Chondrocyte (in vitro differentiated cells): ENCODE results near the gene SV2C. TPM values are rescaled to one million over a fixed set of nuclear protein-coding genes. Genes with fewer than 3 reads are reported as not detected.

ENCODE experiments used
- DNase-seq: peaks from one replicate; pipeline ENCODE4 v3.0.0; 2021; ENCODE audit warnings: mixed read lengths, low spot score
- H3K27ac Mint-ChIP-seq: one replicate; pipeline ENCODE4 v1.8.0; 2021; ENCODE audit warnings: mild to moderate bottlenecking, moderate library complexity, mixed read lengths; ENCODE audit not compliant: unreplicated experiment
- H3K27me3 Mint-ChIP-seq: 2 replicates; pipeline ENCODE4 v1.8.0; 2021; ENCODE audit warnings: low read depth, mixed read lengths
- H3K36me3 Mint-ChIP-seq: 2 replicates; pipeline ENCODE4 v1.8.0; 2021; ENCODE audit warnings: low read depth, mixed read lengths
- H3K4me1 Mint-ChIP-seq: 2 replicates; pipeline ENCODE4 v1.8.0; 2021; ENCODE audit warnings: low read depth, mild to moderate bottlenecking, mixed read lengths
- H3K4me3 Mint-ChIP-seq: one replicate; pipeline ENCODE4 v1.8.0; 2021; ENCODE audit warnings: mild to moderate bottlenecking, moderate library complexity, mixed read lengths; ENCODE audit not compliant: unreplicated experiment
- H3K9me3 Mint-ChIP-seq: 2 replicates; pipeline ENCODE4 v1.8.0; 2021; ENCODE audit warnings: low read depth, mixed read lengths
- total RNA-seq: library from RNA; stranded (reverse); gene quantifications from 3 replicates; pipeline ENCODE4 v1.2.1, GENCODE V29; 2021
- TF ChIP-seq, protein P1 (sequence below): fragments of 200-600 bp; sonication (generic); IDR thresholded peaks from 2 replicates; pipeline ENCODE4 v1.5.0; 2021; ENCODE audit warnings: antibody characterized with exemption, mild to moderate bottlenecking, moderate library complexity

Gene SV2C
- total RNA-seq, 1 donor from 2014 or later: 0.02 TPM

DNA sequence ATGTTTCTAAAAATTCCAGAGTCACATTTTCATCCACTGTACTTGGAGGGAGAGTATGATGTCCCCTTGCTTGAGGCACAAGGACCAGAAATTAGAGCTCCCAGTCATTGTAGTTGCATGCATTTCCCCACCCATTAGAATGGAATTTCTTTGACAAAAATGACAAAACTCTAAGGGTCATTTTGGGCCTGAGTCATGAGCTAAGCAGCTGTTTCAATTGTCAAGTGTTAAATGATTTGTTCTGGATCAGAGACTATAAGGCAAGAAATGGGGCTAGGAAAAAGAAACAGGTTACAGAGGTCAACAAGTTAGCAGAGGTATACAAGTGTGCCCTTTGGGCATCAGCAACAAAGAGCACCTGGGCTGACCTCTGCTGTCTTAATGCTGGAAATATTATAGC, 188.7 kb downstream of the SV2C start:
- H3K27me3 Mint-ChIP-seq: peaks cover 3% of the 10 kb centered on the region
- no peak for DNase-seq
- TF ChIP-seq, protein P1, sequence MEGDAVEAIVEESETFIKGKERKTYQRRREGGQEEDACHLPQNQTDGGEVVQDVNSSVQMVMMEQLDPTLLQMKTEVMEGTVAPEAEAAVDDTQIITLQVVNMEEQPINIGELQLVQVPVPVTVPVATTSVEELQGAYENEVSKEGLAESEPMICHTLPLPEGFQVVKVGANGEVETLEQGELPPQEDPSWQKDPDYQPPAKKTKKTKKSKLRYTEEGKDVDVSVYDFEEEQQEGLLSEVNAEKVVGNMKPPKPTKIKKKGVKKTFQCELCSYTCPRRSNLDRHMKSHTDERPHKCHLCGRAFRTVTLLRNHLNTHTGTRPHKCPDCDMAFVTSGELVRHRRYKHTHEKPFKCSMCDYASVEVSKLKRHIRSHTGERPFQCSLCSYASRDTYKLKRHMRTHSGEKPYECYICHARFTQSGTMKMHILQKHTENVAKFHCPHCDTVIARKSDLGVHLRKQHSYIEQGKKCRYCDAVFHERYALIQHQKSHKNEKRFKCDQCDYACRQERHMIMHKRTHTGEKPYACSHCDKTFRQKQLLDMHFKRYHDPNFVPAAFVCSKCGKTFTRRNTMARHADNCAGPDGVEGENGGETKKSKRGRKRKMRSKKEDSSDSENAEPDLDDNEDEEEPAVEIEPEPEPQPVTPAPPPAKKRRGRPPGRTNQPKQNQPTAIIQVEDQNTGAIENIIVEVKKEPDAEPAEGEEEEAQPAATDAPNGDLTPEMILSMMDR: no peak
- H3K4me3 Mint-ChIP-seq: no peak overlapping the region
- H3K9me3 Mint-ChIP-seq: no peaks in the 10 kb centered on the region
- H3K4me1 Mint-ChIP-seq: peaks cover 13% of the 10 kb centered on the region
- no peaks in the 10 kb centered on the region for H3K36me3 Mint-ChIP-seq
- H3K27ac Mint-ChIP-seq: no peak overlapping the region

DNA sequence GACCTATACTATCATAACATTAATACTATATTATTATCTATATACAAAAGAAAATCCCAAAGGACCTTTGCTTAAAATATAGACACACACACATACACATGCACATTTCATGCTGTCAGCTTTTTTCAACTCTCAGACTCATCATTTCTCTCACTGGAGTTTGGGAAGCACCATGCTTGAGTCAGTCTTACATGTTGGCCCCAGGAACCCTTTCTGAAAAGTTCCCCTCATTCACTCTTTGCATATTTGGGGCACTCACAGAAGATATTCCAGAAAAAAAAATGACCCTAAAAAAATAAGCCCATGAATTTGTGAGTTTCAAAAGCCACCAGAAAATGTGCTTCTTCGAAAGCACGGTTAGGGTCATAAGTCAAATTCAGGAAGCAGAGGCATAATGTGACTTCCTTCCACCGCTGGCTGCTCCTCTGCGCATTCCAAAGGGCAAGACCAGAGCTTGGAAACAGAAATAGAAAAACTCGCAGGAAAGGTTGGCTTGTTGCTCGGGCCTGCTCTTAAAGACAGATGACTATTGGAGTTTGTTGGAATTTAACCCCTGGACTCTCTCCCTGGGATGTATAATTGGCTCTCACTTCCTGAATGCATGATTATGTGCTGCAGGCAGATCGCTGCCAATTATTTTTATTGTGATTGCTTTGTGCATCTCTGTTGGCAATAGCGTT, 190.2 kb downstream of the SV2C start:
- DNase-seq: no peak
- TF ChIP-seq, protein P1: no peak
- H3K9me3 Mint-ChIP-seq: no peaks in the 10 kb centered on the region
- no peaks in the 10 kb centered on the region for H3K36me3 Mint-ChIP-seq
- no peaks in the 10 kb centered on the region for H3K27me3 Mint-ChIP-seq
- H3K4me1 Mint-ChIP-seq: peaks cover 13% of the 10 kb centered on the region
- no peak overlapping the region for H3K27ac Mint-ChIP-seq
- H3K4me3 Mint-ChIP-seq: no peak overlapping the region

DNA sequence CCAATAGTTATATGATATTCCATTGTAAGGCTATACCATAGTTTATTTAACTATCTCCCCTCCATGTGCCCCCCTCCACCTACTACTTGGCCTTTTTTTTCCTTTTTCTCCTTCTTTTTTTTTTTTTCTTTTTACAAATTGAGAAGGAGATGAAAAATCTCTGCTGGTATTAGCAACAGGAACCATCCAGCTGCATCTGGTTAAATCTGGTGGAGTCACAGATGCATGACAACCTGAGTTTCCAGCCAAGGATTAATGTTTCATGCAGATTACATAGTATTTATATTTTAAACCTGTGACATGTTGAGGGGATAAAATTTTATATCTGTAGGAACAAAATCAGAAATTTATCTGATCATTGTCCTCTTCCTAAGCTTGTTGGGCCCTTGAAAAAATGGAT, 191.4 kb downstream of the SV2C start:
- DNase-seq: no peak
- H3K4me1 Mint-ChIP-seq: peaks cover 13% of the 10 kb centered on the region
- TF ChIP-seq, protein P1: no peak
- H3K27ac Mint-ChIP-seq: no peak overlapping the region
- no peaks in the 10 kb centered on the region for H3K36me3 Mint-ChIP-seq
- no peak overlapping the region for H3K4me3 Mint-ChIP-seq
- no peaks in the 10 kb centered on the region for H3K27me3 Mint-ChIP-seq
- H3K9me3 Mint-ChIP-seq: no peaks in the 10 kb centered on the region

DNA sequence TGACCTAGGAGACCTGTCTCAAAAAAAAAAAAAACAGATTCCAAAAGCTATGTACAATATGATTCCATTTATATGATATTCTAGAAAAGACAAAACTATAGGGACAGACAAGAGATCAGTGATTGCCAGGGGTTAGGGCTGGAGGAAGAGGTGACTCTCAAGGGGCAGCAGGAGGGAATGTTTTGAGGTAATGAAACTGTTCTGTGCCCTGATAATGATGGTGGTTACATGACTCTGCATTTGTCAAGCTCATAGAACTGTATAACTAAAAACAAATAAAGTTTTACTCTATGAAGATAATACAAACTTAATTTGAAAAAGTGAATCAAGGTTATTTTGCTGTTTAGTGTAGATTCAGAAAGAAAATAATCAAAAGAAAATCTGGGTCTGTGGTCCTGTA, 194.6 kb downstream of the SV2C start:
- Mint-ChIP-seq H3K27me3 (no peaks in the 10 kb centered on the region), H3K27ac (no peak overlapping the region), H3K9me3 (no peaks in the 10 kb centered on the region), H3K36me3 (no peaks in the 10 kb centered on the region), H3K4me3 (no peak overlapping the region), H3K4me1 (peaks cover 5% of the 10 kb centered on the region)
- no peak for DNase-seq
- TF ChIP-seq, protein P1: no peak

DNA sequence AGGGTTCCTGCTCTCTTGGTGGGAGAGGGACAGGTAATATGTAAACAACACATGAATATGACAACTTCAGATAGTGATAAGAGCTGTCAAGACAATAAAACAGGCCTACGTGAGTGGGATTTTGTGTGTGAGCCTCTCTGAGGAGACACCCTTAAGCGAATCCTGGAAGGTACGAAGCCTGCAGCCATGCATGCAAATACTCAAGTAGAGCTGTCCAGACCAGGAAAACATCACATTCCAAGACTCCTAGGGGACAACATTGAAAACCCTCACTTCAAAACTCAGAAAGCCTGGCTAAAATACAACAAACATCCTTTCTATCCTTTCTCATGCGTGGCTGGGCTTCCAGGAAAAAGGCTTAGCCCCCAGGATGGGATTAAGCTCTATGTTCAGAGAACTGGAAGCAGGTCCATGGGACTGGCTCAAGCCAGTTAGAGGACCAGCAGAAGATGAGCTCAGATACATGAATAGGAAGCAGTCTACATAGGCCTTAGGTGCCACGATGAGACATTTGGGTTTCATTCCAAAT, 195.1 kb downstream of the SV2C start:
- H3K27me3 Mint-ChIP-seq: no peaks in the 10 kb centered on the region
- no peak overlapping the region for H3K27ac Mint-ChIP-seq
- DNase-seq: no peak
- no peak overlapping the region for H3K4me3 Mint-ChIP-seq
- no peaks in the 10 kb centered on the region for H3K9me3 Mint-ChIP-seq
- H3K36me3 Mint-ChIP-seq: no peaks in the 10 kb centered on the region
- TF ChIP-seq, protein P1: no peak
- H3K4me1 Mint-ChIP-seq: peaks cover 4% of the 10 kb centered on the region
